Bronchial epithelial cell (primary cell): ENCODE results near the gene PHLDB1. TPM values are rescaled to one million over a fixed set of nuclear protein-coding genes. Genes with fewer than 3 reads are reported as not detected.
A peak's percentile ranks its signal among the peaks of the same experiment; 100 is the strongest.

ENCODE experiments used
- DNase-seq: peaks from one replicate; pipeline ENCODE4 v3.0.0-alpha.2; 2010; ENCODE audit warnings: low read depth
- FAIRE-seq: peaks from 2 replicates; lab custom pipeline; 2011; peaks lifted over from hg19 to GRCh38; lab: Jason Lieb, UNC
- H3K27me3 ChIP-seq: 2 replicates; pipeline ENCODE4 v1.5.1; 2011; ENCODE audit warnings: low read length; ENCODE audit not compliant: control insufficient read depth, insufficient read depth
- H3K36me3 ChIP-seq: 2 replicates; pipeline ENCODE4 v1.5.1; 2011; ENCODE audit warnings: low read length; ENCODE audit not compliant: control insufficient read depth, insufficient read depth
- H3K4me3 ChIP-seq: 2 replicates; pipeline ENCODE4 v1.5.1; 2011; ENCODE audit warnings: mild to moderate bottlenecking, low read depth, low read length, control low read depth
- CTCF ChIP-seq: IDR thresholded peaks from 2 replicates; pipeline ENCODE4 v1.5.1; 2011; ENCODE audit warnings: mild to moderate bottlenecking, moderate library complexity, low read length, control low read depth, inconsistent platforms; ENCODE audit not compliant: insufficient read depth, severe bottlenecking
- total RNA-seq: library from RNA; depleted of rRNA; stranded (reverse); fragments of >200 nt; gene quantifications from 2 replicates; pipeline ENCODE4 v1.2.1, GENCODE V29; 2014

PHLDB1 gene
- total RNA-seq, 1 donor from 2014 or later: 22.6 TPM

GRCh38 chr11:118646393-118646792 lies 39.0 kb downstream of the PHLDB1 start:
- no peak for TF ChIP-seq CTCF
- no peaks in the 10 kb centered on the region for H3K27me3 ChIP-seq
- H3K4me3 ChIP-seq: no peak overlapping the region
- DNase-seq: no peak
- FAIRE-seq: no peak
- peaks cover 41% of the 10 kb centered on the region for H3K36me3 ChIP-seq

- FAIRE-seq (no peak), DNase-seq (no peak)
- H3K27me3 ChIP-seq: no peaks in the 10 kb centered on the region
- no peak overlapping the region for H3K4me3 ChIP-seq
- H3K36me3 ChIP-seq: peaks cover 35% of the 10 kb centered on the region
- TF ChIP-seq CTCF: no peak
Measured at GRCh38 chr11:118648291-118648690, 40.9 kb downstream of the PHLDB1 start.

- FAIRE-seq: no peak
Measured at GRCh38 chr11:118649941-118650340, 42.5 kb downstream of the PHLDB1 start.

GRCh38 chr11:118650366-118650765 lies 43.0 kb downstream of the PHLDB1 start:
- peaks cover 27% of the 10 kb centered on the region for H3K36me3 ChIP-seq
- no peak overlapping the region for H3K4me3 ChIP-seq
- peak; percentile 55 for FAIRE-seq
- no peak for DNase-seq
- TF ChIP-seq CTCF: no peak
- H3K27me3 ChIP-seq: no peaks in the 10 kb centered on the region

More at GRCh38 chr11:118649941-118650340, 42.5 kb downstream of the PHLDB1 start:
- TF ChIP-seq CTCF: no peak
- Histone ChIP-seq H3K4me3 (no peak overlapping the region), H3K27me3 (no peaks in the 10 kb centered on the region), H3K36me3 (peaks cover 31% of the 10 kb centered on the region)
- no peak for DNase-seq

- FAIRE-seq: no peak
- no peak for TF ChIP-seq CTCF
- H3K4me3 ChIP-seq: no peak overlapping the region
- DNase-seq: no peak
- H3K27me3 ChIP-seq: no peaks in the 10 kb centered on the region
- H3K36me3 ChIP-seq: peaks cover 25% of the 10 kb centered on the region
Measured at GRCh38 chr11:118651820-118652219, 44.4 kb downstream of the PHLDB1 start.

- Histone ChIP-seq H3K4me3 (no peak overlapping the region), H3K36me3 (peaks cover 23% of the 10 kb centered on the region), H3K27me3 (no peaks in the 10 kb centered on the region)
- DNase-seq (no peak), FAIRE-seq (peak; percentile 32)
- no peak for TF ChIP-seq CTCF
Measured at GRCh38 chr11:118652681-118653181, 45.3 kb downstream of the PHLDB1 start.
